Body of pancreas (tissue), 4 donors: ENCODE data around the gene OR3A2. TPM values are rescaled to one million over a fixed set of nuclear protein-coding genes. Genes with fewer than 3 reads are reported as not detected.
"Not testable (repeated sequence)": the region's sequence is repeated elsewhere in the genome, so short reads cannot be mapped to it uniquely, and the experiment has no call there.

ENCODE experiments used
- ATAC-seq: fragments of 150-250 bp; one replicate; pipeline ENCODE4 v1.9.1; 2016
- DNase-seq, 4 donors: peaks; one replicate each; pipeline ENCODE4 v3.0.0-alpha.2; 2019
- H3K27ac ChIP-seq, 4 donors: fragments of 200-600 bp; sonication (generic); 1 replicate in 3 of 4; 2 replicates in 1 of 4; pipeline versions ENCODE4 v1.5.1 to v1.6.1; 2016 to 2019; ENCODE audit warnings: mild to moderate bottlenecking in 1 of 4, mixed read lengths in 1 of 4, moderate library complexity in 1 of 4
- H3K27me3 ChIP-seq, 2 donors: fragments of 200-600 bp; sonication (generic); one replicate each; pipeline ENCODE4 v1.6.0; 2016; ENCODE audit warnings: mild to moderate bottlenecking in 1 of 2
- H3K36me3 ChIP-seq, 2 donors: fragments of 200-600 bp; sonication (generic); replicated peaks in 1 of 2; 2 replicates each; pipeline ENCODE4 v1.5.1; 2016; ENCODE audit warnings: low read depth in 2 of 2; ENCODE audit not compliant: insufficient read depth in 1 of 2
- H3K4me1 ChIP-seq: fragments of 200-600 bp; sonication (generic); one replicate; pipeline ENCODE4 v1.6.0; 2016
- H3K4me3 ChIP-seq, 2 donors: fragments of 200-600 bp; sonication (generic); 1 replicate in 1 of 2; 2 replicates in 1 of 2; pipeline ENCODE4 v1.5.1; 2016 to 2019
- H3K9me3 ChIP-seq, 3 donors: fragments of 200-600 bp; sonication (generic); 1 replicate in 2 of 3; 2 replicates in 1 of 3; pipeline ENCODE4 v1.5.1; 2016
- CTCF ChIP-seq, 7 experiments: fragments of 450-650 bp in 4 of 7; fragments of 200-600 bp in 3 of 7; sonication (generic) in 3 of 7; IDR thresholded peaks; one replicate each; pipeline ENCODE4 v1.5.1; 2016 to 2019; ENCODE audit warnings: antibody characterized with exemption in 7 of 7
- POLR2A ChIP-seq, 3 donors: fragments of 450-650 bp; IDR thresholded peaks; one replicate each; pipeline ENCODE4 v1.6.1; 2016; ENCODE audit warnings: antibody characterized with exemption in 3 of 3, mild to moderate bottlenecking in 2 of 3
- WGBS, 2 donors: methylation state at CpG; one replicate each; pipeline ENCODE4 v1.1.5; 2017; 5-methylcytosine and 5-hydroxymethylcytosine counted together
- intact Hi-C: fragments of 100-400 bp; cut with DNase I; formaldehyde crosslinking; loops from one replicate; pipeline ENCODE4 v1.15.1; 2023
- total RNA-seq, 2 donors: library from RNA; depleted of rRNA; stranded (reverse); fragments of >200 nt; gene quantifications; one replicate each; pipeline ENCODE4 v1.1.0, GENCODE V29; 2016

OR3A2 gene
- total RNA-seq, 2 donors from 2014 or later, result not detected

- no peaks in the 10 kb centered on the region for H3K9me3 ChIP-seq
- 67 to 69% methylated on average over 3 of the region's 3 CpGs for WGBS, 2 donors
- H3K27ac ChIP-seq, result no peak within 1 kb of the TSS
- ATAC-seq (no peak), DNase-seq (no peak)
- H3K4me3 ChIP-seq, result no peak within 1 kb of the TSS
- no peaks in the 10 kb centered on the region for H3K36me3 ChIP-seq
- intact Hi-C loops, result no loop called here
- H3K4me1 ChIP-seq, result no peaks in the 10 kb centered on the region
- no peaks in the 10 kb centered on the region for H3K27me3 ChIP-seq
- TF ChIP-seq CTCF (IDR thresholded peaks at IDR 0.05), result no peak
- TF ChIP-seq POLR2A (IDR thresholded peaks at IDR 0.05), result no peak
These were observed 25.0 kb upstream of the OR3A2 start, which contains the start of gene OR3A3 for GRCh38 chr17:3411070-3411469. Gene OR3A3 (plus strand): TSS chr17:3411370.

GRCh38 chr17:3403856-3404255 lies 17.7 kb upstream of the OR3A2 start:
- H3K4me3 ChIP-seq, H3K9me3 ChIP-seq, DNase-seq, H3K4me1 ChIP-seq, H3K36me3 ChIP-seq, intact Hi-C loops, H3K27ac ChIP-seq, H3K27me3 ChIP-seq, ATAC-seq: not testable (repeated sequence)
- 59 to 74% methylated on average over 1 of the region's 1 CpG for WGBS, 2 donors

GRCh38 chr17:3401786-3402185 lies 15.7 kb upstream of the OR3A2 start:
- DNase-seq (no peak), ATAC-seq (no peak)
- Histone ChIP-seq H3K36me3 (no peaks in the 10 kb centered on the region), H3K9me3 (no peaks in the 10 kb centered on the region), H3K27ac (no peak overlapping the region), H3K27me3 (no peaks in the 10 kb centered on the region), H3K4me3 (no peak overlapping the region), H3K4me1 (no peaks in the 10 kb centered on the region)
- TF ChIP-seq CTCF (IDR thresholded peaks at IDR 0.05), result no peak
- no peak for TF ChIP-seq POLR2A (IDR thresholded peaks at IDR 0.05)
- WGBS, 2 donors, result 32% methylated on average over 2 of the region's 2 CpGs
- intact Hi-C loops, result no loop called here

- Histone ChIP-seq H3K4me3 (no peak overlapping the region), H3K36me3 (no peaks in the 10 kb centered on the region), H3K9me3 (no peaks in the 10 kb centered on the region), H3K27me3 (no peaks in the 10 kb centered on the region), H3K4me1 (no peaks in the 10 kb centered on the region), H3K27ac (no peak overlapping the region)
- DNase-seq, result peak in 1 of 4 donors; percentile 9
- intact Hi-C loops, result no loop called here
- ATAC-seq, result no peak
- WGBS, 2 donors, result 44 to 46% methylated on average over 6 of the region's 6 CpGs
- TF ChIP-seq POLR2A (IDR thresholded peaks at IDR 0.05), result no peak
- no peak for TF ChIP-seq CTCF (IDR thresholded peaks at IDR 0.05)
These were observed 13.9 kb upstream of the OR3A2 start for GRCh38 chr17:3400055-3400454.

GRCh38 chr17:3398310-3398709 lies 12.2 kb upstream of the OR3A2 start, which contains the start of gene OR1E1:
Gene OR1E1 (minus strand): TSS chr17:3398410. CDS start chr17:3398410, 0 bp downstream.
- DNase-seq (no peak), ATAC-seq (no peak)
- intact Hi-C loops, result no loop called here
- no peaks in the 10 kb centered on the region for H3K27me3 ChIP-seq
- no peaks in the 10 kb centered on the region for H3K36me3 ChIP-seq
- whole genome bisulfite sequencing, 2 donors, result 75 to 83% methylated on average over 1 of the region's 1 CpG
- H3K4me1 ChIP-seq, result no peaks in the 10 kb centered on the region
- no peaks in the 10 kb centered on the region for H3K9me3 ChIP-seq
- no peak within 1 kb of the TSS for H3K4me3 ChIP-seq
- no peak within 1 kb of the TSS for H3K27ac ChIP-seq
- TF ChIP-seq POLR2A (IDR thresholded peaks at IDR 0.05), result no peak
- TF ChIP-seq CTCF (IDR thresholded peaks at IDR 0.05), result no peak

- H3K36me3 ChIP-seq, H3K27me3 ChIP-seq, H3K4me3 ChIP-seq, H3K27ac ChIP-seq, ATAC-seq, H3K4me1 ChIP-seq, intact Hi-C loops, DNase-seq, H3K9me3 ChIP-seq: not testable (repeated sequence)
- WGBS, 2 donors, result 32 to 50% methylated on average over 5 to 7 of the region's 7 CpGs
These were observed 11.7 kb upstream of the OR3A2 start for GRCh38 chr17:3397801-3398200.
